HCEC 1CT (cell line): Measurements from ENCODE around the gene DNM1L.

Source experiments
- DNase-seq: peaks from one replicate; pipeline ENCODE4 v3.0.0-alpha.2; 2017

The DNM1L gene

GRCh38 chr12:32679091-32679919, at the start of gene DNM1L:
Gene DNM1L (plus strand): TSS chr12:32679301. CDS start chr12:32679364, 63 bp downstream.
- DNase-seq: peak; percentile 95

GRCh38 chr12:32641287-32641901, 37.7 kb upstream of the DNM1L start:
- DNase-seq: no peak

DNA sequence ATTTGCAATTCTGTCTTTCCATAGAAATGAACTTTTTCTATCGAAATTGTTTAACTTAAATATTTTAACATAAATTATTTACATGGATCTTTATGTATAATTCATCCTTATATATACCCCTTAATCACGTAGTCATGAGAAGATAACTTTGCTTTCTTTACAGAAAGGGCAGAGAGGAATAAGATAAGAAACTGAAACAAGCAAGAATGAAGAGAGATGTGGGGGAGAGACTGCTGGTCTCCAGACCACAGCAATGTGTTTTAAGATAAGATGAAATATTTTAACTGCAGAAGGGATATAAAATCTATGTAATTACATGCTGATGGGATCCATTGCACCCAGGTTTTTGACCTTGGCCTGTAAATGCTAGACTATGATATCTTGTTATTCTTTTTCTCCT, 34.7 kb upstream of the DNM1L start:
- no peak for DNase-seq

DNA sequence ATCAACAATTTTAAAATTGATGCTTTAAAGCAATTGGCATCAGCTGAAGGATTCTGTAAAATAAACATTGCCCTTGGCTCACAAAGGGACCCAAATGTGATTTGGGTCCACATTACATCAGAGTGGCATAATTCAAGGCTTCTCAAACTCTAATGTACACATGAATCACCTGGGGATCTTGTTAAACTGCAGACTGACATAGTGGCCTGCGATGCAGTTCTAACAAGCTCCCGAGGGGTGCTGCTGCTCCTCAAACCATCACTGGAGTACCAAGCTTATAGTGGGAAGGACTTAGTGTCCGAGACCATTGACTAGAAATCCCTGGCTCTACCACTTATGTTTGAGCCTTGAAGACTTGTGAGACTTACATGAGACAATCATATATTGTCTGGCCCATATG, 31.8 kb upstream of the DNM1L start:
- DNase-seq: no peak

- DNase-seq: no peak
Observed at GRCh38 chr12:32650508-32650907, 28.6 kb upstream of the DNM1L start.

- DNase-seq: no peak
Observed at GRCh38 chr12:32651151-32651955, 27.7 kb upstream of the DNM1L start.

DNA sequence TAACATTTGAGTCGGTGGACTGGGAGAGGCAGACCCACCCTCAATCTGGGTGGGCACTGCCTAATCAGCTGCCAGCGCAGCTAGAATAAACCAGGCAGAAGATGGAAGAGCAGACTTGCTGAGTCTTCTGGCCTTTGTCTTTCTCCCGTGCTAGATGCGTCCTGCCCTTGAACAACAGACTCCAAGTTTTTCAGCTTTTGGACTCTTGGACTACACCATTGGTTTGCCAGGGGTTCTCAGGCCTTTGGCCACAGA, 27.2 kb upstream of the DNM1L start:
- no peak for DNase-seq

DNA sequence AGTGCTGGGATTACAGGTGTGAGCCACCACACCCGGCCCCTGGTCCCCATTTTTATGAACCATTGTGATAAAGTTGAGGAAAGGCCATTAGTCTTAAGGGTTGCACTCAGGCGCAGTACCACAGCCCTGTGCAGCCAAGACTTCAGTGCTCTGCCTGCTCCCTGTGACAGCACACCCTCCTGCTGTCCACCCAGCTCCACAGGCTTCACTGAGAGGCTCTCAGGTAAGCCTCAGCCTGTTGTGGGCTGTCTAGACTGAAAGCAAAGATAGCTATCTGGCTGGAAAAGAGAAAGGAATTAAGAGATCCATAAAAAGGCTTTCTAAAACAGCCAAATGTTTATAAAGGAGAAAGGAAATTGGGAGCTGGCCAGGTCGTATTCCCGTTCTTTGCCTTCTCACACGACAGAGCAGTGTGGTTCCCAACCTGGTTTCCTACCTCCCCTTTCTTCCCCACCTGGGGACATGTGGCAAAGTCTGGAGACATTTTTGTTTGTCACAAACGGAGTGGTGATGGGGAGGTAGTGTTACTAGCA, 19.1 kb upstream of the DNM1L start:
- no peak for DNase-seq

GRCh38 chr12:32661706-32662105, 17.4 kb upstream of the DNM1L start:
- no peak for DNase-seq

- no peak for DNase-seq
Observed at GRCh38 chr12:32662665-32663064, 16.4 kb upstream of the DNM1L start.

GRCh38 chr12:32666018-32666417, 13.1 kb upstream of the DNM1L start:
- DNase-seq: no peak

DNA sequence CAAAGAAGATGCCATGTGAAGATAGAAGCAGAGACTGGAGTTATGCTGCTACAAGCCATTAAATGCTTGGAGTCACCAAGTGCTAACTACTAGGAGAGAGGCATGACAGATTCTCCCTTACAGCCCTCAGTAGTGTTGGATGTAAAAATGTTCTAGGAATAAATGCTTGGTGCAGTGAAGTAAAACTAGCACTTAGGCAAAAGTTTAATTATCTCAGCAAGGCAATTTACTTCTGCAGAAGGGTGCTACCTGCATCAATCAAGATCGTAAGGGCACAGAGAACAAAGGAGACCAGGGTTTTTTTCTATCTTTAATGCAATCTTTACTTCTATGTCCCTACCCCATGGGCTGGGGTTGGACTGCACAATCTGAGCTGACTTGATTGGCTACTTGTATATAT, 9.5 kb upstream of the DNM1L start:
- no peak for DNase-seq

DNA sequence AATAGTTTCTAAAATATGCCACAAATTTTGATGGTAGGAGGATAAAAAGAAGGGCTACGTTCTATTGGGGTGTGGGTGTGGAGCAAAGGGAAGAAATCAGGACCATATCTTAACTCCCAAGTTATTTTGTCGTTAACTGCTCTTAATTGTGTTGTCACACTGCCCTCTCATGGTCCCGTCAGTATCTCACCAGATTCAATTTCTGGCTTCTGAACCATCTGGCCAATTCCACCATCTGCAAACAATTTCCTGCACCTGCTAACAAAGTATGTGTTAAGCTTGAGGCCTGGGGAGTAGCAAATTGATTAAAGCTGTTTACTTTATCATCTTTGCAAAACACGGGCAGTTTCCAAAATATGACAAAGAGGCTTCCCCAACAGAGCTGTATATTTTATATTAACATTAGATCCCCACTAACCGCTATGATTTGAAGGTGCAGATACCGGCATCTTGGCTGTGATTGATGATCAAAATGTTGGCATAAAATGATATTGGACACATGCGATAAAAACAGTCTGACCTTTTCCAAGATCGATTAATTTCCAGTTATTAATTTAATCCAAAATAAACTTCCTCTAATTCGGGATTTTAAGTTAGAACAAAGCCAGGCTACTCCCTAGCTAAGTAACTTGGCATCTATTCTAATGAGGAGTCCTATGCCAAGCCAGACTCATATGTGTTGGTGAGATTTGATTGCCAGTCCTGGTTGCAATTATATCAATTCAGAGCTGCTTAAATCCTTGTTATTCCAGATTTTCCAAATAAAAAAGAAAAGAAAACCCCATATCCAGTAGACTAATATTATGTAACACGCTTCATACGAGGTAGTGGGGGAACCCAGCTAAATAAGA, 6.9 kb upstream of the DNM1L start:
- peak; percentile 75 for DNase-seq

DNA sequence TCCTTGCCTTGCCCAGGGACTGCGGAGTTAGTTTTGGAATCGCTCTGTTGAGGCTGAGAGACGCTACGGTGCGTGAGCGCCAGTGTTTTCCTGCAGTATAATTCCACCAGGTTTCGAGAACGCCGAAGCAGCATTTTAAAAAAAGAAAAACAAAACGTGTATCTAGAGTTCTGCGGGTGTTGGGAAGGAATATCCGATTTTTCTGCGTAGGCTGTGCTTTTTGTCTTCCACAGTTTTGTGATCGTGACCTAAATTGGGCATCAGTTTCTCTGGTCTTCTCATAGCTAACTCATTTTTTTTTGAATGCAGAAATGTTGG, 778 bp downstream of the DNM1L start:
- DNase-seq: no peak

DNA sequence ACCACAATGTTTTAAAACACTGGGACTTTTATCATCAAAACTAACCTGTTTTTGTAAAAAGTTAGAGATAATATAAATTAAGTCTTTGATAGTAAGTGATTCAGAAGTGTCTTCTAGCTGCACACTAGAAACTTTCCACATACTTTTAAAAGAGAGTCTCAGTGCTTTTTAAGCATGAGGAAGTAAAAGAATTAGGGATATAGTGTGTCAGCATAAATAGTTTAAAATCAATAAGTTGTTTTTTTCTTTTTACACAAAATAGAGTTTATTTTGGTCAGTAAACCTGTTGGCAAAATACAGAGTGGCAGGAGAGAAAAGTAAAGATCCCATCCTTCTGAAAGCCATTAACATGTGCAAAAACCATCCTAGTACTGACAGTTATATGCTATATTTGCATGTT, 1.7 kb downstream of the DNM1L start:
- DNase-seq: no peak

DNA sequence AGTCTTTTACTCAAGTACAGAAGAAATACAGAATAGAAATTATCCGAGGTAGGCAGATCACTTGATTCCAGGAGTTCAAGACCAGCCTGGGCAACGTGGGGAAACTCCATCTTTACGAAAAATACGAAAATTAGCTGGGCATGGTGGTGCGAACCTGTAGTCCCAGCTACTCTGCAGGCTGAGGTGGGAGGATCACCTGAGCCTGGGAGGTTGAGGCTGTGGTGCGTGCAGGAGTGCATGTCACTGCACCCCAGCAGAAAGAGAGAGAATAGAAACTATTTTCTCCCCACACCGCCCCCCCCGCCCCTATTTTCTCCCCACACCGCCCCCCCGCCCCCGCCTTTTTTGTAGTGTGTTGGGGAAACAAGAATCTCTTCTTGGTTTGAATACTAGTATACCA, 2.2 kb downstream of the DNM1L start:
- DNase-seq: no peak

- DNase-seq: no peak
Observed at GRCh38 chr12:32686340-32686739, 7.2 kb downstream of the DNM1L start.

- DNase-seq: no peak
Observed at GRCh38 chr12:32688786-32689185, 9.7 kb downstream of the DNM1L start.

DNA sequence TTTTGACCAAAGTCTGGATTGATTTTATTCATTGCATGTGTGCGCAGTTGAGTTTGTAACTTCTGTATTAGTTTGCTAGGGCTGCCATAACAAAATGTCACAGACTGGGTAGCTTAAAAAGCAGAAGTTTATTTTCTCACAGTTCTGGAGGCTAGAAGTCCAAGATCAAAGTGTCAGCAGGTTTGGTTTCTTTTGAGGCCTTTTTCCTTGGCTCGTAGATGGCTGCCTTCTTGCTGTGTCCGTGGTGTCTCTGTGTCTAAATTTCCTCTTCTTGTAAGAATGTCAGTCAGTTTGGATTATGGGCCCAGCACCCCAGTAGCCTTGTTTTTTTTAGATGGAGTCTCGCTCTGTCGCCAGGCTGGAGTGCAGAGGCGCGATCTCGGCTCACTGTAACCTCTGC, 11.8 kb downstream of the DNM1L start:
- DNase-seq: no peak

- DNase-seq: no peak
Observed at GRCh38 chr12:32692358-32692757, 13.3 kb downstream of the DNM1L start.

DNA sequence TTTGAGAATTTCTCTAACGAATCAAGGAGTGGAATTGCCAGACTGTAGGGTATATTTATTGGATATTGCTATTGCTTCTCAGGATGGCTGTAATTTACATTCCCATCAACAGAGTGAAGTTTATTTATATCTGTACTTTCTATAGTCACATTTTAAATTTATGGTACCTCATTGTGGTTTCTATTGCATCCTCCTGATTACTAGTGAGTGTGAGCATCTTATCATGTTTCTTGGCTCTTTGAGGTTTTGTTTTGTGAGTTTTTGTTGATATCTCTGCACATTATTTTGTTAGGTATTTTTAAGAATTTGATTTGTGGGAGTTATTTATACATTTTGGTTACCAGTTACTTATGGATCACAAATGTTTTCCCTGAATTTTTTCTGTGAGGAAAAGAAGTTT, 13.9 kb downstream of the DNM1L start:
- no peak for DNase-seq

DNA sequence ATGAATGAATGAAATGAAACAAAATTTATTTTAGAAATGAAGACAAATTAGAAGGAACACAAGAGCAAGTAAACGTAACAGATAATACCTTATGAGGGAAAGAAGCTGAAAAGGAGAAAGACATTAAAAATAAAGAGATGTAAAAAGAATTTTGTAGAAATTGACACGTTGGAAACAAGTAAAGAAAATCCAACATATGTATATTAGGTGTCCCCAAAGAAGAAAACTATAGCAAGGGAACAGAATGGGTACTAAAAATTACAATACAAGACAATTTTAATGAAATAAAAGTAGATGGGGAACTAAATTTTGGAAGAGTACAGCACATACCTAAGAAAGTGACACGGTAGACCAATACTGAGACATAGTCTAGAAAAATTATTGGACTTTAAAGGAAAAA, 16.7 kb downstream of the DNM1L start:
- no peak for DNase-seq

DNA sequence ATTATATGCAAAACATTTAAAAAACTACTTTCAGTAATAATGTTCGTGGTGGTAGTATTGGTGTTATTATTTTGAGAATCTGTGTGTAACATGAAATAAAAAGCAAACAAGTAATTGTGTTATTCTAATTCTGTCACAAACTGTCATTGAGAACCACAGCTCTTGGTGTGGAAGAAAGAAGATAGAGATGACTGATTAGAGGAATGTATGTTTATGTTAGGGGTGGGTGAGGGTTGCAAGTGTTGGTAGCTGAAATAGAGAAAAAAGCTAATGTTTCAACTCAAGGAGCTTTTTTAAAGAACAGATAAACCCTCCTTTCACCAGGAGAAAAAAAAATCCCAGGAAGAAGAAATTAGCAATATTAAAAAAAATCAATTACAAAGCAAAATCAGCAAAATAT, 18.3 kb downstream of the DNM1L start:
- no peak for DNase-seq
